ENCODE data around the gene VILL.

DNA sequence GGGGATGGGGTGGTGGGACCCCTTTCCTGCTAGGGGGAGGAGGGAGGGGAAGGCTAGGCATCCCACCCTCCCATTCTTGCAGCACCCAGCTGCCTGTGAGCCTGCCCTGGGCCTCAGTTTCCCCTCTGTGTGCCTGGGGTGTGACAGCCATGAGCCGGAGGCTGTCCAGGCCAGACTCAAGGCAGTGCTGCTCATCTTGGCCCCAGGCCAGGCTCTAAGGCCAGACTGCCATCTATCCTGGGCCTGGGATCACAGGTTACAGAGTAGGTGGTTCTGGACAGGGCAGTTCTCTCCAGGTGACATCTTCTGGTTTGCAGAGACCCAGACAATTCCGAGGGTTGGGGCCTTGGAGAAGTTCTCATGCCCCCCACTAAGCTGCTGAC lies 3.3 kb upstream of the VILL start:
- TF ChIP-seq CTCF (IDR thresholded peaks at IDR 0.05 in 2 of 3, conservative IDR thresholded peaks at IDR 0.05 in 1 of 3; ENCODE audit: borderline replicate concordance in 1 of 3, insufficient read depth in 1 of 3, low read depth in 2 of 3, low read length in 2 of 3), result no peak
- no peak for TF ChIP-seq POLR2A (IDR thresholded peaks at IDR 0.05; ENCODE audit: borderline replicate concordance, extremely low read depth, insufficient read depth, insufficient read length)
